Glutamatergic neuron (in vitro differentiated cells): ENCODE data around the gene MB. TPM values are rescaled to one million over a fixed set of nuclear protein-coding genes. Genes with fewer than 3 reads are reported as not detected.

Source experiments
- DNase-seq: peaks from one replicate; pipeline ENCODE4 v3.0.0; 2022
- H3K27ac Mint-ChIP-seq: one replicate; pipeline ENCODE4 v1.8.0; 2020; ENCODE audit warnings: mild to moderate bottlenecking, mixed read lengths, inconsistent platforms; ENCODE audit not compliant: unreplicated experiment
- H3K27me3 Mint-ChIP-seq: one replicate; pipeline ENCODE4 v1.8.0; 2020; ENCODE audit warnings: mild to moderate bottlenecking, moderate library complexity, mixed read lengths, inconsistent platforms; ENCODE audit not compliant: unreplicated experiment
- H3K36me3 Mint-ChIP-seq: one replicate; pipeline ENCODE4 v1.8.0; 2020; ENCODE audit warnings: mild to moderate bottlenecking, mixed read lengths, inconsistent platforms; ENCODE audit not compliant: unreplicated experiment
- H3K4me1 Mint-ChIP-seq: one replicate; pipeline ENCODE4 v1.8.0; 2020; ENCODE audit warnings: mild to moderate bottlenecking, low read depth, mixed read lengths, inconsistent platforms; ENCODE audit not compliant: unreplicated experiment
- H3K4me3 Mint-ChIP-seq: one replicate; pipeline ENCODE4 v1.8.0; 2020; ENCODE audit warnings: mild to moderate bottlenecking, mixed read lengths, inconsistent platforms; ENCODE audit not compliant: unreplicated experiment
- H3K9me3 Mint-ChIP-seq: one replicate; pipeline ENCODE4 v1.8.0; 2020; ENCODE audit warnings: mild to moderate bottlenecking, moderate library complexity, mixed read lengths, inconsistent platforms; ENCODE audit not compliant: unreplicated experiment
- total RNA-seq: library from RNA; stranded (reverse); fragmentation: NEBNext Ultra II Directional; extraction: Animal tissue kit (Norgen Biotek cat#: 25700); gene quantifications from one replicate; pipeline ENCODE4 v1.2.1, GENCODE V29; 2021; ENCODE audit not compliant: unreplicated experiment
- TF ChIP-seq, protein P1 (sequence below): fragments of 200-600 bp; sonication (generic); IDR thresholded peaks from one replicate; pipeline ENCODE4 v1.5.0; 2021; ENCODE audit not compliant: partially characterized antibody, unreplicated experiment

Gene MB
- total RNA-seq, 1 donor from 2014 or later, result not detected

DNA sequence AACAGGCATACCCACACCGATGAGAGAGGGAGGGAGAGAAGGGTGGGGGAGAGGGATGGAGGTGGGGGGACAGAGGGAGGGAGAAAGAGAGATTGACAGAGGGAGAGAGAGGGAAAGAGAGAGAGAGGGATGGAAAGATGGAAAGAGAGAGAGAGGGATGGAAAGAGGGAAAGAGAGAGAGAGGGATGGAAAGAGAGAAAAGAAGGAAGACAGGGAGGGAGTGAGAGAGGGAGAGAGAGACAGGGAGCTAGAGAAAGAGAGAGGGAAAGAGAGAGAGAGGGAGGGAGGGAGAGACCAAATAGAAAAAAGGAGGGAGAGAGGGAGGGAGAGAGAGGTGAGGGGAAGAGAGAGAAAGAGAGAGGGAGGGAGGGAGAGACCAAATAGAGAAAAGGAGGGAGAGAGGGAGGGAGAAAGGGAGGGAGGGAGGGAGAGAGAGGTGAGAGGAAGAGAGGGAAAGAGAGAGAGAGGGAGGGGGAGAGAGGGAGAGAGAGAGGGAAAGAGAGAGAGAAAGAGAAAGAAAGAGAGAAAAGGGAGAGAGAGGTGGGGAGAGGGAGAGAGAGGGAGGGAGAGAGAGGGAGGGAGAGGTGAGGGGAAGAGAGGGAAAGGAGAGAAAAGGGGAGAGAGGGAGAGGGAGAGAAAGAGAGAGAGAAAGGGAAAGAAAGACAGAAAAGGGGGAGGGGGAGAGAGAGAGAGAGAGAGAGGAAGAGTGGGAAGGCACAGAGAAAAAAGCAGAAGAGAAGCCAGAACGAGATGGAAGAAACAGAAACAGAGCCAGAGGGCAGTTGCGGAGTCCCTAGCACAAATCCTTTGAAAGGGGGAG is 23.8 kb downstream of the MB start:
- Mint-ChIP-seq H3K27ac (no peak overlapping the region), H3K27me3 (peaks cover 5% of the 10 kb centered on the region), H3K9me3 (no peaks in the 10 kb centered on the region), H3K4me1 (peaks cover 5% of the 10 kb centered on the region), H3K4me3 (no peak overlapping the region), H3K36me3 (no peaks in the 10 kb centered on the region)
- no peak for DNase-seq
- TF ChIP-seq, protein P1, sequence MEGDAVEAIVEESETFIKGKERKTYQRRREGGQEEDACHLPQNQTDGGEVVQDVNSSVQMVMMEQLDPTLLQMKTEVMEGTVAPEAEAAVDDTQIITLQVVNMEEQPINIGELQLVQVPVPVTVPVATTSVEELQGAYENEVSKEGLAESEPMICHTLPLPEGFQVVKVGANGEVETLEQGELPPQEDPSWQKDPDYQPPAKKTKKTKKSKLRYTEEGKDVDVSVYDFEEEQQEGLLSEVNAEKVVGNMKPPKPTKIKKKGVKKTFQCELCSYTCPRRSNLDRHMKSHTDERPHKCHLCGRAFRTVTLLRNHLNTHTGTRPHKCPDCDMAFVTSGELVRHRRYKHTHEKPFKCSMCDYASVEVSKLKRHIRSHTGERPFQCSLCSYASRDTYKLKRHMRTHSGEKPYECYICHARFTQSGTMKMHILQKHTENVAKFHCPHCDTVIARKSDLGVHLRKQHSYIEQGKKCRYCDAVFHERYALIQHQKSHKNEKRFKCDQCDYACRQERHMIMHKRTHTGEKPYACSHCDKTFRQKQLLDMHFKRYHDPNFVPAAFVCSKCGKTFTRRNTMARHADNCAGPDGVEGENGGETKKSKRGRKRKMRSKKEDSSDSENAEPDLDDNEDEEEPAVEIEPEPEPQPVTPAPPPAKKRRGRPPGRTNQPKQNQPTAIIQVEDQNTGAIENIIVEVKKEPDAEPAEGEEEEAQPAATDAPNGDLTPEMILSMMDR, result no peak

DNA sequence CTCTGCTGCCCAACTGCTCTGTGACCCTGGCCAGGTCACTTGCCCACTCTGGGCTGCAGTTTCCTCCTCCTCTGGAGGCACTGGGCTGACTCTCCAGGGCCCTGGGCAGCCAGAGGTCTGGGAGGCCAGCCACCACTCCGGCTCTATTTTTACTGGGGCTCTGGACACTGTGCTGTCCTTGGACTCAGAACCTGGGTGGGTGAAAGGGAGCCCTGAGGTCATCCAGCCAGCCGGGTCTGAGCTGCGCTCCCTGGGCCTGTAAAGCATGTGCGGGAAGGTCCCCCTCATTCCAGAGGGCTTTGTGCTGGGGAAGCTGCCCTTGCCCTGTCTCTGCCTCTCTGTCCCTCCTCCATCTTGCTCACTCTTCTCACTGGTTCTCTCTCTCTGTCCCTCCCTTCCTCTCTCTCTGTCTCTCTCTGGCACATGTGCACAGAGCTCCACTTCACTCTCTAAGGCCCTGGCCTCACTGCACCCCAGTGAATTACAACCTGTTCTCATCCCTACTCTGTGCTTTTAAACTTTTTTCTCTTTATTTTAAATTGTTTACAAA is 24.6 kb downstream of the MB start:
- TF ChIP-seq, protein P1, result no peak
- no peak for DNase-seq
- Mint-ChIP-seq H3K4me1 (peaks cover 5% of the 10 kb centered on the region), H3K4me3 (no peak overlapping the region), H3K36me3 (no peaks in the 10 kb centered on the region), H3K27me3 (peaks cover 5% of the 10 kb centered on the region), H3K9me3 (no peaks in the 10 kb centered on the region), H3K27ac (no peak overlapping the region)

DNA sequence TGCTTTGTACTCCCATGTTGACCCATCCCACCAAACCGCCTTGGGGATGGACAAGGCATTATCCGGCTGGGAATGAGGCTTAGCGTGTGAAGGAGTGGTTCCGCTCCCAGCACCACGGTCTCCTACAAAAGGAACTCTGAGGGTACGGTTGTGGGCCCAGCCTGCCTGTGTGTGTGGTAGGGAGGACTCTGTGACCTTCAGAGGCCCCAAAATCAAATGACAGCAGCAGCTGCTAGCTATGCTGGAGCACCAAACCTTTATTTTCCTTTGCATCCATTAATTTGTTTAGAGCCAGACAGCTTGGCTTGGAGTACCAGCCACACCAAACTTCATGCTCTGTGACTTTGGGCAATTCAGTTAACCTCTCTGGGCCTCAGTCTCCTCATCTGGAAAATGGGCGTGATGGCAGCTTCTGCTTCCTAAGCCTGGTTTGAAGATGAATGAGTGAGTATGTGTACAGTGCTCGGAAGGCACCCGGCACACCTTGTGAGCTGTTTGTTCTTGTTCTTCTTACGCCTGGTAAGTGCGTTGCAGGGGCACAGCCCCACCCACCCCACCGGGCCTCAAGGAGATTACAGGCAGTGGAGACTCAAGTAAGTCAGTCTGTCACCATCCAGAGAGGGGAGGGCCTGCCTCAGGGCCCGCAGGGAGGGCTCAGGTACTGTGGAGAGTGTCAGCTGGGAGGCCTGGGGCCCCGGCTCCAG is 25.3 kb downstream of the MB start:
- Mint-ChIP-seq H3K36me3 (no peaks in the 10 kb centered on the region), H3K4me3 (no peak overlapping the region), H3K27ac (no peak overlapping the region), H3K27me3 (peaks cover 7% of the 10 kb centered on the region), H3K4me1 (peaks cover 8% of the 10 kb centered on the region), H3K9me3 (no peaks in the 10 kb centered on the region)
- no peak for DNase-seq
- TF ChIP-seq, protein P1, result no peak

DNA sequence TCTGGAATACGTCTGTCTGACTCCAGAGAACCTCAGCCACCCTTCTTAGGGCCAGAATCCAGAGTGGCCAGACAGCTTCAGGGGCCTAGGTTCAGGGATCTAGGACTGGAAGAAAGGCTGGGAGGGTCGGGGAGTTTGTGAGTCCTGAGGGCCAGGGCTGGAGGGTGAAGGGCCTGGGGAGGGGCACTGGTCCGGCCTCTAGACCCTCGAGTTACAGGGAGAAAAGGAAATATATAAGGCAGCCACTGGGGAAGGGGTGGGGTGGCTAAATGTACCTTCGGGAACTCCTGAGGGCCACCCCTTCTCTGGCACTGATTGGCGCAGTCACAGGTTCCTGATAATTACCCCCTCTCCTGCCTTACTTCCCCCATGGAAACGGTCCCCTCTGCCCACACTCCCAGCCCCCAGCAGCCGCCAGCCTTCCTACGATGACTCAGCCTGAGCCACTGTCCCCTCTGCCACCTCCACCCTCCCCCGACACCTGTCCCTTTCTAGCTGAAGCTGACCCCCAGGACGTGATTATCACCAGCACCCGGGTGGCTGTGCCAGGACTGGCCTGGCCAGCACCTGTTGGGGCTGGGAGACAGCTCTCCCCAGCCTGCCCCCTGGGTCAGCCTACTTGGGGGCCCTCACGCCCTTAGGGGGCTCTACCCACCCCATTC is 26.4 kb downstream of the MB start:
- Mint-ChIP-seq H3K36me3 (no peaks in the 10 kb centered on the region), H3K27me3 (peaks cover 6% of the 10 kb centered on the region), H3K9me3 (no peaks in the 10 kb centered on the region), H3K4me1 (peaks cover 9% of the 10 kb centered on the region), H3K27ac (no peak overlapping the region), H3K4me3 (no peak overlapping the region)
- no peak for DNase-seq
- TF ChIP-seq, protein P1, result no peak
